ENCODE results near the gene CD86.

Gene CD86

GRCh38 chr3:122084799-122085198 is 29.6 kb downstream of the CD86 start:
- no peak for TF ChIP-seq CTCF (IDR thresholded peaks at IDR 0.05; ENCODE audit: insufficient read depth, low read depth, low read length, missing control alignments)
- no peak for DNase-seq (ENCODE audit: low read depth)

GRCh38 chr3:122085673-122086072 is 30.5 kb downstream of the CD86 start:
- peak; percentile 40 for DNase-seq (ENCODE audit: low read depth)
- H3K4me3 ChIP-seq (ENCODE audit: low read depth, low read length), result no peak overlapping the region
- no peak for TF ChIP-seq CTCF (IDR thresholded peaks at IDR 0.05; ENCODE audit: insufficient read depth, low read depth, low read length, missing control alignments)

More at GRCh38 chr3:122084799-122085198, 29.6 kb downstream of the CD86 start:
- no peak overlapping the region for H3K4me3 ChIP-seq (ENCODE audit: low read depth, low read length)

- H3K4me3 ChIP-seq (ENCODE audit: low read depth, low read length), result no peak overlapping the region
- no peak for TF ChIP-seq CTCF (IDR thresholded peaks at IDR 0.05; ENCODE audit: insufficient read depth, low read depth, low read length, missing control alignments)
- DNase-seq (ENCODE audit: low read depth), result no peak
Measured at GRCh38 chr3:122088531-122088930, 33.4 kb downstream of the CD86 start.

- peak; percentile 84 for DNase-seq (ENCODE audit: low read depth)
- H3K4me3 ChIP-seq (ENCODE audit: low read depth, low read length), result peak overlapping the region; percentile 13
- TF ChIP-seq CTCF (IDR thresholded peaks at IDR 0.05; ENCODE audit: insufficient read depth, low read depth, low read length, missing control alignments), result no peak
Measured at GRCh38 chr3:122091602-122092295, 36.6 kb downstream of the CD86 start.

GRCh38 chr3:122092460-122093165 is 37.5 kb downstream of the CD86 start:
- DNase-seq (ENCODE audit: low read depth), result peak; percentile 83
- no peak overlapping the region for H3K4me3 ChIP-seq (ENCODE audit: low read depth, low read length)
- peak; percentile 82 for TF ChIP-seq CTCF (IDR thresholded peaks at IDR 0.05; ENCODE audit: insufficient read depth, low read depth, low read length, missing control alignments)

GRCh38 chr3:122094125-122094524 is 39.0 kb downstream of the CD86 start:
- no peak overlapping the region for H3K4me3 ChIP-seq (ENCODE audit: low read depth, low read length)
- DNase-seq (ENCODE audit: low read depth), result peak; percentile 83
- no peak for TF ChIP-seq CTCF (IDR thresholded peaks at IDR 0.05; ENCODE audit: insufficient read depth, low read depth, low read length, missing control alignments)

Data from GM12865 (cell line).